HG03457 (cell line): ENCODE measurements around the gene OTOG.

Experiments used
- ATAC-seq: cut with Tn5 transposase; IDR thresholded peaks from one replicate; pipeline ENCODE4 v1.9.1; 2021; ENCODE audit warnings: moderate number of reproducible peaks; ENCODE audit not compliant: unreplicated experiment

OTOG gene

DNA sequence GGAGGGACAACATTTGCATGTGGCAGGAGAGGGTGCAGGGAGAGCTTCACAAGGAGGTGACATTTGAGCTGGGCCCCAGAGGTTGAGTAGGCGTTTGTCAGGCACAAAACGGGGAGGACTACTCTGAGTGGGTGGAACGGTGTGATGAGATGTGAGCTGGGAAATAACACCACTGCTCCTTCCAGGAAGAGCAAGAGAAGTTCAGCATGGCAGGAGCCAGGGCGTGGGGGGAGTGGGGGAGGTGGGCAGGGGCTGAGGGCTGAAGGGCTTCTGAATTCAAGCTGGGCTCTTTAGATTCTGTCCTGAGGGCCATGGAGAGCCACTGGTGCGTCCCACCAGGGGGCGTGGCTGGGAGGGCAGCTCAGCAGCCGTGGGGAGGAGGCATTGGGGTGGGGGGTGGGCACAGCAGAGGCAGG is 54.2 kb downstream of the OTOG start:
- no peak for ATAC-seq

DNA sequence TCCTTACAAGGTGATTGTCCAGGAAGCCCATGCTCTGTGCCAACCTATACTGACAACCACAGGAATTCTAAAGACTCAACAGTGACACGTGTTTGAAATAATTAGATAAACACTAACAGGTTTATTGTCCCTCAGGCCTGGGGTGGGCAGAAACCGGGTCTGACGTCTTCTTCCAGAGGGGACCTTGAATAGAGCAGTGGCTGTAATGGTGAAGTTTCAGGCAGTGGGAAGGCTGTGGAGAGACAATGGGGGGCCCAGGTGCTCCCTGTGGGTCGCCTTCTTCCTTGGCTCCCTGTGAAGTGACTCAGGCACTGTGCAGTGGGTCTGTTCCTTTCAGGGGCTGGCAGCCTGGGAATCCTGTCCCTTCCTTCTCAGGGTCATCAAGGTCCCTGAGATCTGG is 54.6 kb downstream of the OTOG start:
- no peak for ATAC-seq

DNA sequence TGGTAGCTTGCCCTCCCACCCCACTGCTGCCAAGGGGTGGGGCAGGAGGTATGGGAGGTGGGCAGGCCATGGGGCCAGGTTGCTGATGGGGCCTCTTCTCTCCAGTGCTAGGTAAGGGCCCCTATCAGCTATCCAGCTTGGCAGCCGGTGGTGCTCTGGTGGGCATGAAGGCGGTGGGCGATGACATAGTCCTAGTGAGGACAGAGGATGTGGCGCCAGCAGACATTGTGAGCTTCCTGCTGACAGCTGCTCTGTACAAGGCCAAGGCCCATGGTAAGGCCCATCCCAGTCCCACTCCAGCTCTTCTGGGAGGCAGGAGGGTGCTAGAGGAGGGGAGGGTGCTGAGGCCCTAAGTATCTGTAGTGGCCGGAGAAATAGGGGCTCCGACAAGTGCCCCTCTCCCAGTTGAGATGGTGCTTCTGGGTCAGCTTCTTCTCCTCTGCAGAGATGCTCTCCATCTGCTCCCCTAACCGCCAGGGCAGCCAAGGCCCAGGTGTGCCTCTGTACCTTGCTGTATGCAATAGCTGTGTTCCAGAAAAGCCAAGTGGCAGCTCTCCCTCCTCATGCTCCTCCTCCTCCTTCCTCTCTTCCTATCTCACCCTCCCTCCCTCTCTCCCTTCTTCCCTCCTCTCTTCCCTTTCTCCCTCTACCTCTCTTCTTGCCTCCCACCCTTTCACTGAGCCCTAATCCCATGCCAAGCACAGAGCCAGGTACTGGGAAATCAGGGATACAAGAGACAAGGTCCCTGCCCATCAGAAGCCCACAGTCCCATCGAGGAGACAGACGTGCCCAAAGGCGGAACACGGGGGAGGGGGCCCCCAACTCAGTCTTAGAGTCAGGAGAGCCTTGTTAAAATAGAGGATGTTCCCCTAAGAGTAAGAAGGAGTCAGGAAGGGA is 55.3 kb downstream of the OTOG start:
- ATAC-seq = no peak

- ATAC-seq = no peak
Observed at GRCh38 chr11:17603056-17603825, 56.2 kb downstream of the OTOG start.

DNA sequence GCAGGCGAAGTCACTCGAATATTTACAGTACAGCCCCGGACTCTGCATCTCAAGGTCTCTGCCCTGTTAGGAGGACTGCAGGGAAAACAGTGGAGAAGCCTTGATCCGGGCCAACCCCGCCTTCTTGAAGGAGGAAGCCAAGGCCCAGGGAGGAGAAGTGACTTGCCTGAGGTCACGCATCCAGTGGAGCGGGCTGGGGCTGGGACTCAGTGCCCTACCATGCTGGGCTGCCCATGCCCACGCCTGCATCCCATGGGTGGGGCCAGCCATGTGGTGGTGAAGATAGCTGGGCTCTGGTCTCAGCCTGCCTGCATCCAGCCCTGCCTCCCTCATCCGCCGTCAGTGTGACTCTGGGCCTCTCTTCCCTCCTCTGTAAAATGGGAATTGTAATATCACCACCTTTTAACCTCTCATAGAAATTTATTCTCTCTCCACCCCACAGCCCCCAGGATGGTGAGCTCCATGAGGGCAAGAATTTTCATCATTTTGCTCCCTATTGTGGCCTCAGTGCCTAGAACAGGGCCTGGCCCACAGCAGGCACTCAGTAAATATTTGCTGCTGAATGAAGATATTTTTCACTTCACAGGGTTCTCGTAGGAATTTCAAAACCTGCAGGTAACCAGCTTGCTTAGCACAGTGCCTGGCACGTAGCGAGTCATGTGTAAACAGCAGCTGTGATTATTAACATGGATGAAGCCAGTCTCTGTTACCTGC is 57.3 kb downstream of the OTOG start:
- ATAC-seq = no peak

DNA sequence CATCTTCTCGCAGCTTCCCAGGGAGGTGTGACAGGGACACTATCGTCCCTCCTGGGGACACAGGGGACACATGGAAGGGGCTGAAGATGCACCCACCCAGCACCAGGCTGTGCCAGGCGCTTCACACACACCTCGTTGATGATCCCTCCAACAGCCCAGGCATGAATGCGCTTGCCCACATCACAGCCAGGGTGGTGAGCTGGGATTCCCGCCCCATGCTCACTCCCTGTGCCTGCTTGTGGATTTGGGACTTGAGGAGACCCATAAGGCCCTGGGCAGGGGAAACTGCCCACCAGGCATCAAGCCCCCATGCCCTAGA is 57.8 kb downstream of the OTOG start:
- no peak for ATAC-seq

GRCh38 chr11:17605651-17606122 is 58.6 kb downstream of the OTOG start:
- no peak for ATAC-seq

- ATAC-seq = no peak
Observed at GRCh38 chr11:17606233-17607082, 59.4 kb downstream of the OTOG start.

GRCh38 chr11:17607083-17607429 is 60.0 kb downstream of the OTOG start:
- ATAC-seq = no peak

- ATAC-seq = no peak
Observed at GRCh38 chr11:17607591-17608570, 60.8 kb downstream of the OTOG start.

DNA sequence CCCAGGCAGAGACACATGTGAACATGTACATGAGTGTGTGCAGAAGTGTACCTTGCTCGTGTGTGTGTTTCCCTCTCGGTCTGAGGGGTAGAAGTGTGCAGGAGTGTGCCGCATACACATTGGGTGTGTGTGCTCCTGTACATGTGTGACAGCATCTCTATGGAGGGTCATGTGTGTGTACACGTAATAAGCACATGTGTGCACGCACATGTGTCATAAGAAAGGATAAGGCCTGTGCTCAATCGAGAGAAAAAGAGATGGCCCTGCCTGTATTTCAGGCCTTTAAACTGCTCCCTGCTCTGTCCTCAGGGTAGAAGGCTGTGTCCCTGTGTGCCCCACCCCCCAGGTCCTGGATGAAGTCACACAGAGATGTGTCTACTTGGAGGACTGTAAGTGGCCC is 61.8 kb downstream of the OTOG start:
- no peak for ATAC-seq

DNA sequence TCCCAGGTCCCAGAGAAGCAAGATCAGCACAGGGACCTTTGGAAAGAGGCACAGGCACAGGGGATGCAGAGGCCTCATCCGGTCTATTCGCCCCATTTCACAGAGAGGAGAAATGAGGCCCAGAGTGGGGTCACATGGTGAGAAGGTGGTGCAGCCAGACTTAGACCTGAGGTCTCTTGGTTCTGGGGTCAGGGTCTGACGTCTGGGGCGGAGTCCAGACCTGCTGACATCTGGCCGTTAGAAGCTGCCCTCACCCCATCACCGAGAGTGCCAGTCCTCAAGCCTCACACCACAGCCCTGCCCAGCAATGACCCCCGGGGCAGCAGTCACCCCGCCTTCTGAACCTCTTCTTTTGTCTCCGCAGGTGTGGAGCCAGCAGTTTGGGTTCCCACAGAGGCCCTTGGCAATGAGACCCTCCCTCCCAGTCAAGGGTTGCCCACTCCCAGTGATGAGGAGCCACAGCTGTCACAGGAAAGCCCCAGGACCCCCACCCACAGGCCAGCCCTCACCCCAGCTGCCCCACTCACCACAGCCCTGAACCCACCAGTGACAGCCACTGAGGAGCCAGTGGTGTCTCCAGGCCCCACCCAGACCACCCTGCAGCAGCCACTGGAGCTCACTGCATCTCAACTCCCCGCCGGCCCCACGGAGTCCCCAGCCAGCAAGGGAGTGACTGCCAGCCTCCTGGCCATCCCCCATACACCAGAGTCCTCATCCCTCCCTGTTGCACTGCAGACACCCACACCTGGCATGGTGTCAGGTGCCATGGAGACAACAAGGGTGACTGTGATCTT is 62.4 kb downstream of the OTOG start:
- ATAC-seq = no peak

DNA sequence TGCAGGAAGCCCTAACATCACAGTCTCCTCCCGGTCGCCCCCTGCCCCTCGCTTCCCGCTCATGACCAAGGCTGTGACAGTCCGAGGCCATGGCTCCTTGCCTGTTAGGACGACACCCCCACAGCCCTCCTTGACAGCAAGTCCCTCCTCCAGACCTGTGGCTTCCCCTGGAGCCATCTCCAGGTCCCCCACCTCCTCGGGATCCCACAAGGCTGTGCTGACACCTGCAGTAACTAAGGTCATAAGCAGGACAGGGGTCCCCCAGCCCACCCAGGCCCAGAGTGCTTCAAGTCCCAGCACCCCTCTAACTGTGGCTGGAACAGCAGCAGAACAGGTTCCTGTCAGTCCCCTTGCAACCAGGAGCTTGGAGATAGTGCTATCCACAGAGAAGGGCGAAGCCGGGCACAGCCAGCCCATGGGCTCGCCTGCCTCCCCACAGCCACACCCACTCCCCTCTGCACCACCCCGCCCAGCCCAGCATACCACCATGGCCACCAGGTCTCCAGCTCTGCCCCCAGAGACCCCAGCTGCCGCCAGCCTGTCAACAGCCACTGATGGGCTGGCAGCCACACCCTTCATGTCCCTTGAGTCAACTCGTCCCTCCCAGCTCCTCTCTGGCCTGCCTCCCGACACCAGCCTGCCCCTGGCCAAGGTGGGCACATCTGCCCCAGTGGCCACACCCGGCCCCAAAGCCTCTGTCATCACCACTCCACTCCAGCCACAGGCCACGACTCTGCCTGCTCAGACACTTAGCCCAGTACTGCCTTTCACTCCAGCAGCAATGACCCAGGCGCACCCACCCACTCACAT is 63.2 kb downstream of the OTOG start:
- no peak for ATAC-seq

- ATAC-seq = no peak
Observed at GRCh38 chr11:17611049-17611448, 64.0 kb downstream of the OTOG start.

GRCh38 chr11:17611503-17612220 is 64.6 kb downstream of the OTOG start:
- ATAC-seq = no peak

DNA sequence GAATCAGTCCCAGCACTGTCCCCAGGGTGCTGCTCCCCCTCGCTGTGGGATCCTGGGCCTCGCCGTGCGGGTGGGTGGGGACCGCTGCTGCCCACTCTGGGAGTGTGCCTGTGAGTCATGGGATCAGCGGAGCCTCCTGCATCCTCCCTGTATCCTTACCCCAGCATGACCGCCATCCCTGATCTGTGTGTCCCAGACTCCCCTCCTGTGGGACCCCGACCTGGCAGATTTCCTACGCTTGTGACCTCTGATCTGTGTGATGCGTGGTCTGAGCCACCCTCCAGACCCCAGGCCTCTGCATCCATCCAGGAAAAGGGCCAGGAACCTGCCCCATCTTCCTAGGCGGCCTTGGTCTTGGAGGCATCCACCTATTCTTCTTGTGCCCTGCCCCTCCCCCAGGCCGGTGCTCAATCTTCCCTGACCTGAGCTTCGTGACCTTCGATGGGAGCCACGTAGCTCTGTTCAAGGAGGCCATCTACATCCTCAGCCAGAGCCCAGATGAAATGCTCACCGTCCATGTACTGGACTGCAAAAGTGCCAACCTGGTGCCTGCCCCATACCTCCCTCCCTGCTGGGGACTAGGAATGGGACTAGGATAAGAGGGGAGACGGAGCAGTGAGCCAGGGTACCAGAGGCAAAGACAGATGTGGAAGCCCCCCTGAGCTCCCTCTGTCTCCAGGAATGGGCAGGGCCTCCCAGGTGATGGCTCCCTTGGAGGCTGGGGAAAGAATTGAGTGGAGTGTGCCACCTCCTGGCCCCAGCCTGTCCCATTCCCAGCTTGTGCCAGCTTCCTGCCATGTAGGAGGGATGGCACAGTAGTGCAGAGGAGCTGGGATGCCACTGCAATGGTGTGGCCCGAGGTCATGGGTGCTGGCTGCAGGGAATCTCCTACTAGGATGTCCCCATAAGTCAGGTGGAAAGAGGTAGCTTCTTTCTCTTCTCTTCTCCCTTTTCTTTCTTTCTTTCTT is 65.4 kb downstream of the OTOG start:
- no peak for ATAC-seq
